GM20431 (cell line): ENCODE measurements around the gene INPP5B.
"Not testable (repeated sequence)": the region's sequence is repeated elsewhere in the genome, so short reads cannot be mapped to it uniquely, and the experiment has no call there.

Source experiments
- in situ Hi-C: fragments of 300-500 bp; cut with MseI, MboI; formaldehyde crosslinking; loops from one replicate; pipeline ENCODE4 v1.15.0; 2020; ENCODE audit warnings: low sequenced_read_pairs; ENCODE audit not compliant: unreplicated experiment

The INPP5B gene

GRCh38 chr1:37946703-37947360 is at the start of gene INPP5B:
TSS of gene INPP5B (minus strand) at chr1:37947053. CDS start at chr1:37946308, 745 bp downstream.
- in situ Hi-C loops = no loop called here

GRCh38 chr1:37995751-37996345 is 49.0 kb upstream of the INPP5B start:
- in situ Hi-C loops = no loop called here

- in situ Hi-C loops = no loop called here
Measured at GRCh38 chr1:37994886-37995566, 48.2 kb upstream of the INPP5B start.

GRCh38 chr1:37989361-37989930 is 42.6 kb upstream of the INPP5B start:
- in situ Hi-C loops = no loop called here

GRCh38 chr1:37987679-37988078 is 40.8 kb upstream of the INPP5B start:
- in situ Hi-C loops = no loop called here

GRCh38 chr1:37983546-37983945 is 36.7 kb upstream of the INPP5B start:
- in situ Hi-C loops = no loop called here

- in situ Hi-C loops = loop anchor here (10.0 kb wide), 1 partner anchor 94 kb away; no protein-coding TSS in a partner anchor
Measured at GRCh38 chr1:37978541-37978940, 31.7 kb upstream of the INPP5B start.

GRCh38 chr1:37975083-37975482 is 28.2 kb upstream of the INPP5B start:
- in situ Hi-C loops = loop anchor here (10.0 kb wide), 1 partner anchor 90 kb away; no protein-coding TSS in a partner anchor

- in situ Hi-C loops = loop anchor here (10.0 kb wide), 1 partner anchor 90 kb away; no protein-coding TSS in a partner anchor
Measured at GRCh38 chr1:37974567-37974966, 27.7 kb upstream of the INPP5B start.

GRCh38 chr1:37973684-37974083 is 26.8 kb upstream of the INPP5B start:
- in situ Hi-C loops = loop anchor here (10.0 kb wide), 1 partner anchor 89 kb away; no protein-coding TSS in a partner anchor

GRCh38 chr1:37965301-37965700 is 18.4 kb upstream of the INPP5B start:
- in situ Hi-C loops = no loop called here

GRCh38 chr1:37964106-37964505 is 17.3 kb upstream of the INPP5B start:
- in situ Hi-C loops = not testable (repeated sequence)

- in situ Hi-C loops = no loop called here
Measured at GRCh38 chr1:37958690-37959089, 11.8 kb upstream of the INPP5B start.

- in situ Hi-C loops = no loop called here
Measured at GRCh38 chr1:37955685-37956084, 8.8 kb upstream of the INPP5B start.

GRCh38 chr1:37954316-37954971 is 7.6 kb upstream of the INPP5B start:
- in situ Hi-C loops = no loop called here

- in situ Hi-C loops = no loop called here
Measured at GRCh38 chr1:37952738-37953137, 5.9 kb upstream of the INPP5B start.

- in situ Hi-C loops = no loop called here
Measured at GRCh38 chr1:37951783-37952624, 5.2 kb upstream of the INPP5B start.

GRCh38 chr1:37951041-37951782 is 4.4 kb upstream of the INPP5B start:
- in situ Hi-C loops = no loop called here
